Measurements from ENCODE around the gene CYLD.

CYLD gene

GRCh38 chr16:50846511-50846910 lies 104.6 kb downstream of the CYLD start:
- DNase-seq (ENCODE audit: low read depth): no peak

GRCh38 chr16:50847166-50847565 lies 105.3 kb downstream of the CYLD start:
- no peak for DNase-seq (ENCODE audit: low read depth)

GRCh38 chr16:50848755-50849514 lies 107.0 kb downstream of the CYLD start:
- no peak for DNase-seq (ENCODE audit: low read depth)

Data from stimulated activated CD8-positive, alpha-beta memory T cell treated with anti-CD3 and anti-CD28 coated beads, Interleukin-12 subunit alpha, Interleukin-12 subunit beta, amount 100 ng/mL, for 1 hour (primary cell).